HEK293 (cell line): ENCODE measurements around the gene SPINT2.
A peak's percentile ranks its signal among the peaks of the same experiment; 100 is the strongest.

Source experiments
- GLI4 ChIP-seq: fragments of 450-650 bp; formaldehyde crosslinking; IDR thresholded peaks from 2 replicates; pipeline ENCODE4 v1.5.1; 2016; ENCODE audit warnings: missing biosample characterization, missing genetic modification characterization
- KLF7 ChIP-seq: fragments of 450-650 bp; formaldehyde crosslinking; IDR thresholded peaks from 2 replicates; pipeline ENCODE4 v1.5.1; 2016; ENCODE audit warnings: missing biosample characterization, missing genetic modification characterization, borderline replicate concordance
- SCRT2 ChIP-seq: fragments of 450-650 bp; formaldehyde crosslinking; IDR thresholded peaks from 2 replicates; pipeline ENCODE4 v1.5.1; 2016; ENCODE audit warnings: missing biosample characterization, missing genetic modification characterization
- YY2 ChIP-seq: fragments of 450-650 bp; formaldehyde crosslinking; IDR thresholded peaks from 2 replicates; pipeline ENCODE4 v1.5.1; 2016; ENCODE audit warnings: missing biosample characterization, missing genetic modification characterization
- ZBTB7A ChIP-seq: fragments of 450-650 bp; formaldehyde crosslinking; IDR thresholded peaks from 2 replicates; pipeline ENCODE4 v1.5.1; 2016; ENCODE audit warnings: low read depth, missing biosample characterization, missing genetic modification characterization
- ZFP37 ChIP-seq: fragments of 450-650 bp; formaldehyde crosslinking; IDR thresholded peaks from 2 replicates; pipeline ENCODE4 v1.5.1; 2016; ENCODE audit warnings: missing biosample characterization, missing genetic modification characterization
- ZNF140 ChIP-seq: fragments of 450-650 bp; formaldehyde crosslinking; IDR thresholded peaks from 2 replicates; pipeline ENCODE4 v1.5.1; 2016; ENCODE audit warnings: missing biosample characterization, missing genetic modification characterization
- ZNF16 ChIP-seq: fragments of 450-650 bp; formaldehyde crosslinking; IDR thresholded peaks from 2 replicates; pipeline ENCODE4 v1.5.1; 2016; ENCODE audit warnings: low read depth, missing biosample characterization, missing genetic modification characterization
- ZNF48 ChIP-seq: fragments of 450-650 bp; formaldehyde crosslinking; IDR thresholded peaks from 2 replicates; pipeline ENCODE4 v1.5.1; 2016; ENCODE audit warnings: missing biosample characterization, missing genetic modification characterization
- ZNF585B ChIP-seq: fragments of 450-650 bp; formaldehyde crosslinking; IDR thresholded peaks from 2 replicates; pipeline ENCODE4 v1.5.1; 2016; ENCODE audit warnings: missing biosample characterization, missing genetic modification characterization
- ZNF596 ChIP-seq: fragments of 450-650 bp; IDR thresholded peaks from 2 replicates; pipeline ENCODE4 v1.5.0; 2018; ENCODE audit warnings: missing biosample characterization, mild to moderate bottlenecking, missing genetic modification characterization, moderate library complexity
- ZNF658 ChIP-seq: fragments of 450-650 bp; formaldehyde crosslinking; IDR thresholded peaks from 2 replicates; pipeline ENCODE4; 2016; ENCODE audit warnings: missing biosample characterization, missing genetic modification characterization
- ZNF664 ChIP-seq: fragments of 450-650 bp; formaldehyde crosslinking; IDR thresholded peaks from 2 replicates; pipeline ENCODE4 v1.5.1; 2016; ENCODE audit warnings: missing biosample characterization, missing genetic modification characterization
- TF ChIP-seq, protein P1 (sequence below): fragments of 450-650 bp; formaldehyde crosslinking; IDR thresholded peaks from 2 replicates; pipeline ENCODE4 v1.5.1; 2016; ENCODE audit warnings: missing biosample characterization, missing genetic modification characterization, borderline replicate concordance
- TF ChIP-seq, protein P2 (sequence below): fragments of 450-650 bp; formaldehyde crosslinking; IDR thresholded peaks from 2 replicates; pipeline ENCODE4 v1.5.1; 2016; ENCODE audit warnings: missing biosample characterization, missing genetic modification characterization
- TF ChIP-seq, protein P3 (sequence below): fragments of 450-650 bp; formaldehyde crosslinking; IDR thresholded peaks from 2 replicates; pipeline ENCODE4 v1.5.1; 2016; ENCODE audit warnings: missing biosample characterization, missing genetic modification characterization
- TF ChIP-seq, protein P4 (sequence below): fragments of 450-650 bp; formaldehyde crosslinking; IDR thresholded peaks from 2 replicates; pipeline ENCODE4 v1.5.1; 2016; ENCODE audit warnings: missing biosample characterization, missing genetic modification characterization
- TF ChIP-seq, protein P5 (sequence below): fragments of 450-650 bp; IDR thresholded peaks from 2 replicates; pipeline ENCODE4 v1.5.1; 2018; ENCODE audit warnings: missing biosample characterization, missing genetic modification characterization
- TF ChIP-seq, protein P6 (sequence below): fragments of 450-650 bp; formaldehyde crosslinking; IDR thresholded peaks from 2 replicates; pipeline ENCODE4 v1.5.1; 2016; ENCODE audit warnings: missing biosample characterization, missing genetic modification characterization
- TF ChIP-seq, protein P7 (sequence below): fragments of 450-650 bp; formaldehyde crosslinking; optimal IDR thresholded peaks from 2 replicates; pipeline ENCODE3; 2016; ENCODE audit warnings: missing biosample characterization, mild to moderate bottlenecking, missing genetic modification characterization

The SPINT2 gene

DNA sequence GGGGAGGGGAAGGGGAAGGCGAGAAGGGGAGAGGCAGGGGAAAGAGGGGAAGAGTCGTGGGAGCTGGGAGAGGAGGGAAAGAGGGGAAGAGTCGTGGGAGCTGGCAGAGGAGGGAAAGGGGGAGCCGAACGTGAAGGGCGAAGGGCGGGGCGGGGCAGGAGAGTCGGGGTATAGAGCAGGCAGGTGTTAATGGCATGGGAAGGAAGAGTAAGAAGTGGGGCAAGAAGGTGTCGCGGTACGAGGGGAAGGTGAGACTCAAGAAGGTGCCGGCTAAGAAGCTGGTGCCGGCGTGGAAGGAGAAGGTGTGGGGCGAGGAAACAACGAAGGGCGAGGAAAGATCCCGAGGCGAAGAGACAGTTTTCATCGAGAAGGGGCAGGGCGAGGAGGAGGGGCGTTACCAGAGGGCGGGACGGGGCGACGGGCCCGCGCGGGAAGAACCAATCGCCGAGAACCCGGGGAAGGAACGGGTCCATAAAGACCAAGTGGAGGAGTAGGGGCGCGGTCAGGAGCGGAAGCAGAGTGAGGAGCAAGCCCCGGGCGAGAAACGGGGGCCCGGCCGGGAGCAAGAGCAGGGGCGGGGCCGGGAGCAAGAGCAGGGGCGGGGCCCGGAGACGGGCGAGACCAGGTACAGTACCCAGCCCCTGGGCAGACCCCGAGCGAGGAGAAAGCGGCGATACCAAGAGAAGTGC is 71.7 kb downstream of the SPINT2 start (continued):
- TF ChIP-seq, protein P1, sequence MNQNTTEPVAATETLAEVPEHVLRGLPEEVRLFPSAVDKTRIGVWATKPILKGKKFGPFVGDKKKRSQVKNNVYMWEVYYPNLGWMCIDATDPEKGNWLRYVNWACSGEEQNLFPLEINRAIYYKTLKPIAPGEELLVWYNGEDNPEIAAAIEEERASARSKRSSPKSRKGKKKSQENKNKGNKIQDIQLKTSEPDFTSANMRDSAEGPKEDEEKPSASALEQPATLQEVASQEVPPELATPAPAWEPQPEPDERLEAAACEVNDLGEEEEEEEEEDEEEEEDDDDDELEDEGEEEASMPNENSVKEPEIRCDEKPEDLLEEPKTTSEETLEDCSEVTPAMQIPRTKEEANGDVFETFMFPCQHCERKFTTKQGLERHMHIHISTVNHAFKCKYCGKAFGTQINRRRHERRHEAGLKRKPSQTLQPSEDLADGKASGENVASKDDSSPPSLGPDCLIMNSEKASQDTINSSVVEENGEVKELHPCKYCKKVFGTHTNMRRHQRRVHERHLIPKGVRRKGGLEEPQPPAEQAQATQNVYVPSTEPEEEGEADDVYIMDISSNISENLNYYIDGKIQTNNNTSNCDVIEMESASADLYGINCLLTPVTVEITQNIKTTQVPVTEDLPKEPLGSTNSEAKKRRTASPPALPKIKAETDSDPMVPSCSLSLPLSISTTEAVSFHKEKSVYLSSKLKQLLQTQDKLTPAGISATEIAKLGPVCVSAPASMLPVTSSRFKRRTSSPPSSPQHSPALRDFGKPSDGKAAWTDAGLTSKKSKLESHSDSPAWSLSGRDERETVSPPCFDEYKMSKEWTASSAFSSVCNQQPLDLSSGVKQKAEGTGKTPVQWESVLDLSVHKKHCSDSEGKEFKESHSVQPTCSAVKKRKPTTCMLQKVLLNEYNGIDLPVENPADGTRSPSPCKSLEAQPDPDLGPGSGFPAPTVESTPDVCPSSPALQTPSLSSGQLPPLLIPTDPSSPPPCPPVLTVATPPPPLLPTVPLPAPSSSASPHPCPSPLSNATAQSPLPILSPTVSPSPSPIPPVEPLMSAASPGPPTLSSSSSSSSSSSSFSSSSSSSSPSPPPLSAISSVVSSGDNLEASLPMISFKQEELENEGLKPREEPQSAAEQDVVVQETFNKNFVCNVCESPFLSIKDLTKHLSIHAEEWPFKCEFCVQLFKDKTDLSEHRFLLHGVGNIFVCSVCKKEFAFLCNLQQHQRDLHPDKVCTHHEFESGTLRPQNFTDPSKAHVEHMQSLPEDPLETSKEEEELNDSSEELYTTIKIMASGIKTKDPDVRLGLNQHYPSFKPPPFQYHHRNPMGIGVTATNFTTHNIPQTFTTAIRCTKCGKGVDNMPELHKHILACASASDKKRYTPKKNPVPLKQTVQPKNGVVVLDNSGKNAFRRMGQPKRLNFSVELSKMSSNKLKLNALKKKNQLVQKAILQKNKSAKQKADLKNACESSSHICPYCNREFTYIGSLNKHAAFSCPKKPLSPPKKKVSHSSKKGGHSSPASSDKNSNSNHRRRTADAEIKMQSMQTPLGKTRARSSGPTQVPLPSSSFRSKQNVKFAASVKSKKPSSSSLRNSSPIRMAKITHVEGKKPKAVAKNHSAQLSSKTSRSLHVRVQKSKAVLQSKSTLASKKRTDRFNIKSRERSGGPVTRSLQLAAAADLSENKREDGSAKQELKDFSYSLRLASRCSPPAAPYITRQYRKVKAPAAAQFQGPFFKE (tag by site-specific recombination): no peak
- TF ChIP-seq, protein P2, sequence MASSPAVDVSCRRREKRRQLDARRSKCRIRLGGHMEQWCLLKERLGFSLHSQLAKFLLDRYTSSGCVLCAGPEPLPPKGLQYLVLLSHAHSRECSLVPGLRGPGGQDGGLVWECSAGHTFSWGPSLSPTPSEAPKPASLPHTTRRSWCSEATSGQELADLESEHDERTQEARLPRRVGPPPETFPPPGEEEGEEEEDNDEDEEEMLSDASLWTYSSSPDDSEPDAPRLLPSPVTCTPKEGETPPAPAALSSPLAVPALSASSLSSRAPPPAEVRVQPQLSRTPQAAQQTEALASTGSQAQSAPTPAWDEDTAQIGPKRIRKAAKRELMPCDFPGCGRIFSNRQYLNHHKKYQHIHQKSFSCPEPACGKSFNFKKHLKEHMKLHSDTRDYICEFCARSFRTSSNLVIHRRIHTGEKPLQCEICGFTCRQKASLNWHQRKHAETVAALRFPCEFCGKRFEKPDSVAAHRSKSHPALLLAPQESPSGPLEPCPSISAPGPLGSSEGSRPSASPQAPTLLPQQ: no peak; the same call in none of the 2 replicates
- TF ChIP-seq ZNF140 (no peak), KLF7 (tag by site-specific recombination) (peak; percentile 88), SCRT2 (no peak), ZNF664 (no peak), ZNF16 (tag by site-specific recombination) (no peak; the same call in 1 of the 2 replicates), ZFP37 (peak; percentile 75; the same call in 1 of the 2 replicates), ZNF585B (tag by site-specific recombination) (no peak), ZNF48 (no peak), ZNF596 (tag by site-specific recombination) (no peak), YY2 (tag by site-specific recombination) (peak; percentile 72; the same call in 1 of the 2 replicates), ZBTB7A (tag by site-specific recombination) (peak; percentile 92), GLI4 (tag by site-specific recombination) (no peak), ZNF658 (tag by site-specific recombination) (no peak)
- TF ChIP-seq, protein P3, sequence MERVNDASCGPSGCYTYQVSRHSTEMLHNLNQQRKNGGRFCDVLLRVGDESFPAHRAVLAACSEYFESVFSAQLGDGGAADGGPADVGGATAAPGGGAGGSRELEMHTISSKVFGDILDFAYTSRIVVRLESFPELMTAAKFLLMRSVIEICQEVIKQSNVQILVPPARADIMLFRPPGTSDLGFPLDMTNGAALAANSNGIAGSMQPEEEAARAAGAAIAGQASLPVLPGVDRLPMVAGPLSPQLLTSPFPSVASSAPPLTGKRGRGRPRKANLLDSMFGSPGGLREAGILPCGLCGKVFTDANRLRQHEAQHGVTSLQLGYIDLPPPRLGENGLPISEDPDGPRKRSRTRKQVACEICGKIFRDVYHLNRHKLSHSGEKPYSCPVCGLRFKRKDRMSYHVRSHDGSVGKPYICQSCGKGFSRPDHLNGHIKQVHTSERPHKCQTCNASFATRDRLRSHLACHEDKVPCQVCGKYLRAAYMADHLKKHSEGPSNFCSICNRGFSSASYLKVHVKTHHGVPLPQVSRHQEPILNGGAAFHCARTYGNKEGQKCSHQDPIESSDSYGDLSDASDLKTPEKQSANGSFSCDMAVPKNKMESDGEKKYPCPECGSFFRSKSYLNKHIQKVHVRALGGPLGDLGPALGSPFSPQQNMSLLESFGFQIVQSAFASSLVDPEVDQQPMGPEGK (tag by site-specific recombination): peak; percentile 6
- TF ChIP-seq, protein P4, sequence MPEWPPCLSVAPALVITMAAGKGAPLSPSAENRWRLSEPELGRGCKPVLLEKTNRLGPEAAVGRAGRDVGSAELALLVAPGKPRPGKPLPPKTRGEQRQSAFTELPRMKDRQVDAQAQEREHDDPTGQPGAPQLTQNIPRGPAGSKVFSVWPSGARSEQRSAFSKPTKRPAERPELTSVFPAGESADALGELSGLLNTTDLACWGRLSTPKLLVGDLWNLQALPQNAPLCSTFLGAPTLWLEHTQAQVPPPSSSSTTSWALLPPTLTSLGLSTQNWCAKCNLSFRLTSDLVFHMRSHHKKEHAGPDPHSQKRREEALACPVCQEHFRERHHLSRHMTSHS (tag by site-specific recombination): peak; percentile 68; the same call in 1 of the 2 replicates
- TF ChIP-seq, protein P5, sequence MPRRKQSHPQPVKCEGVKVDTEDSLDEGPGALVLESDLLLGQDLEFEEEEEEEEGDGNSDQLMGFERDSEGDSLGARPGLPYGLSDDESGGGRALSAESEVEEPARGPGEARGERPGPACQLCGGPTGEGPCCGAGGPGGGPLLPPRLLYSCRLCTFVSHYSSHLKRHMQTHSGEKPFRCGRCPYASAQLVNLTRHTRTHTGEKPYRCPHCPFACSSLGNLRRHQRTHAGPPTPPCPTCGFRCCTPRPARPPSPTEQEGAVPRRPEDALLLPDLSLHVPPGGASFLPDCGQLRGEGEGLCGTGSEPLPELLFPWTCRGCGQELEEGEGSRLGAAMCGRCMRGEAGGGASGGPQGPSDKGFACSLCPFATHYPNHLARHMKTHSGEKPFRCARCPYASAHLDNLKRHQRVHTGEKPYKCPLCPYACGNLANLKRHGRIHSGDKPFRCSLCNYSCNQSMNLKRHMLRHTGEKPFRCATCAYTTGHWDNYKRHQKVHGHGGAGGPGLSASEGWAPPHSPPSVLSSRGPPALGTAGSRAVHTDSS (tag by site-specific recombination): no peak
- TF ChIP-seq, protein P6, sequence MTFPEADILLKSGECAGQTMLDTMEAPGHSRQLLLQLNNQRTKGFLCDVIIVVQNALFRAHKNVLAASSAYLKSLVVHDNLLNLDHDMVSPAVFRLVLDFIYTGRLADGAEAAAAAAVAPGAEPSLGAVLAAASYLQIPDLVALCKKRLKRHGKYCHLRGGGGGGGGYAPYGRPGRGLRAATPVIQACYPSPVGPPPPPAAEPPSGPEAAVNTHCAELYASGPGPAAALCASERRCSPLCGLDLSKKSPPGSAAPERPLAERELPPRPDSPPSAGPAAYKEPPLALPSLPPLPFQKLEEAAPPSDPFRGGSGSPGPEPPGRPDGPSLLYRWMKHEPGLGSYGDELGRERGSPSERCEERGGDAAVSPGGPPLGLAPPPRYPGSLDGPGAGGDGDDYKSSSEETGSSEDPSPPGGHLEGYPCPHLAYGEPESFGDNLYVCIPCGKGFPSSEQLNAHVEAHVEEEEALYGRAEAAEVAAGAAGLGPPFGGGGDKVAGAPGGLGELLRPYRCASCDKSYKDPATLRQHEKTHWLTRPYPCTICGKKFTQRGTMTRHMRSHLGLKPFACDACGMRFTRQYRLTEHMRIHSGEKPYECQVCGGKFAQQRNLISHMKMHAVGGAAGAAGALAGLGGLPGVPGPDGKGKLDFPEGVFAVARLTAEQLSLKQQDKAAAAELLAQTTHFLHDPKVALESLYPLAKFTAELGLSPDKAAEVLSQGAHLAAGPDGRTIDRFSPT: peak; percentile 100
- TF ChIP-seq, protein P7, sequence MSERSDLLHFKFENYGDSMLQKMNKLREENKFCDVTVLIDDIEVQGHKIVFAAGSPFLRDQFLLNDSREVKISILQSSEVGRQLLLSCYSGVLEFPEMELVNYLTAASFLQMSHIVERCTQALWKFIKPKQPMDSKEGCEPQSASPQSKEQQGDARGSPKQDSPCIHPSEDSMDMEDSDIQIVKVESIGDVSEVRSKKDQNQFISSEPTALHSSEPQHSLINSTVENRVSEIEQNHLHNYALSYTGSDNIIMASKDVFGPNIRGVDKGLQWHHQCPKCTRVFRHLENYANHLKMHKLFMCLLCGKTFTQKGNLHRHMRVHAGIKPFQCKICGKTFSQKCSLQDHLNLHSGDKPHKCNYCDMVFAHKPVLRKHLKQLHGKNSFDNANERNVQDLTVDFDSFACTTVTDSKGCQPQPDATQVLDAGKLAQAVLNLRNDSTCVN (tag by site-specific recombination): peak; percentile 91
